ENCODE data around the gene NRN1.
A peak's percentile ranks its signal among the peaks of the same experiment; 100 is the strongest.

- TF ChIP-seq CTCF (IDR thresholded peaks at IDR 0.05), result no peak
- no peak for TF ChIP-seq POLR2A (IDR thresholded peaks at IDR 0.05)
- TF ChIP-seq POLR2AphosphoS5 (IDR thresholded peaks at IDR 0.05), result peak in 1 of 3 donors; percentile 49
These were observed 26.9 kb downstream of the NRN1 start for GRCh38 chr6:5979650-5980420.
